ENCODE results near the gene ZNF428. TPM values are rescaled to one million over a fixed set of nuclear protein-coding genes. Genes with fewer than 3 reads are reported as not detected.
"Not testable (repeated sequence)": the region's sequence is repeated elsewhere in the genome, so short reads cannot be mapped to it uniquely, and the experiment has no call there.

The ZNF428 gene
- total and polyA plus RNA-seq, 4 donors, result 66.1 to 305 (median 206) TPM

DNA sequence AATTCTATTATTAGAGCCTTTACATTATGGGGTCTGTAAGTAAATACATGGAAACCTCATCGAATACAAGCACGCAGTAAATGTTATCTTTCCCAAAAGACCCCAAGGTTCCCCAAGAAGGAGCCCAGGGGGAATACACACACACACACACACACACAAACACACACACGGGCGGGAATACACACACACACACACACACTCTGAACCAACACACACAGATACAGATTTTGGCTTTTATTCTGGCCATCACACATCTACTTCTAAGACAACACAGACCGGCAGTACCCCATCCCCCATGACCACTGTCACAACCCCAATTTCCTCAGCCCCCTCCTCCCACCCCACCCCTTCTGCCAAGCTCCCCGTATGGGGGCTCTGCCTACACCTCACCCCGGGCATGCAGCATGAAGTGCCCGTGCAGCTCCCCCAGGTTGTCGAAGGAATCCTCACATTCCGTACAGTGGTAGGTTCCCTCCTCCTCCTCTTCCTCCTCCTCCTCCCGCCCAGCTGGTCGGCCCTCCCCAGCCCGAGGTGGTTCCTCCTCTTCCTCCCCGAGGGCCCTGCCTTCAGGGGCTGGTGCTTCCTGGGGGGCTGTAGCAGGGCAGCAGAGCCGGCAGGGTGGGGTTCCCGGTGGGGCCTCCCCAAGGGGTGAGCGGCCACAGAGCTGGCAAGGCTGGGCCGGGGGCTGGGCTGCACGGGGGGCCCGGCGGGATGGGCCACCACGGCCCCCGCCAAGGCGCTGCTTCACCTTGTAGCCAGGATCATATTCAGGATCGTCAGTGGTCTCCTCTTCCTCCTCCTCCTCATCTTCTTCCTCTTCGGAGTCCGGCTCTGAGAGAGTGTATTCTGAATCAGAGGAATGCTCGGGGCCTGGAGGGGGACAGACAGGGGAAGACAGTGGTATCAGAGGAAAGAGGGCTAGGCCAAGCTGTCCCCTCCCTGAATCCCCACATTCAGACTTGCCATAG lies 11.9 kb downstream of the ZNF428 start:
- Histone ChIP-seq H3K27ac (ENCODE audit: low read depth, low read length) (no peak overlapping the region), H3K9me3 (ENCODE audit: control insufficient read depth, insufficient read depth, low read length) (no peaks in the 10 kb centered on the region), H3K4me3 (ENCODE audit: low read depth, low read length) (no peak overlapping the region), H3K4me1 (ENCODE audit: control insufficient read depth, insufficient read depth, low read length) (peaks cover 5% of the 10 kb centered on the region), H3K36me3 (ENCODE audit: control insufficient read depth, insufficient read depth, low read length) (peaks cover 61% of the 10 kb centered on the region), H3K27me3 (ENCODE audit: control insufficient read depth, insufficient read depth, low read length) (no peaks in the 10 kb centered on the region)
- no peak for DNase-seq (ENCODE audit: low read depth in 4 of 6, low spot score in 6 of 6)
- WGBS (ENCODE audit: insufficient coverage), result 79% methylated on average over 18 of the region's 28 CpGs

DNA sequence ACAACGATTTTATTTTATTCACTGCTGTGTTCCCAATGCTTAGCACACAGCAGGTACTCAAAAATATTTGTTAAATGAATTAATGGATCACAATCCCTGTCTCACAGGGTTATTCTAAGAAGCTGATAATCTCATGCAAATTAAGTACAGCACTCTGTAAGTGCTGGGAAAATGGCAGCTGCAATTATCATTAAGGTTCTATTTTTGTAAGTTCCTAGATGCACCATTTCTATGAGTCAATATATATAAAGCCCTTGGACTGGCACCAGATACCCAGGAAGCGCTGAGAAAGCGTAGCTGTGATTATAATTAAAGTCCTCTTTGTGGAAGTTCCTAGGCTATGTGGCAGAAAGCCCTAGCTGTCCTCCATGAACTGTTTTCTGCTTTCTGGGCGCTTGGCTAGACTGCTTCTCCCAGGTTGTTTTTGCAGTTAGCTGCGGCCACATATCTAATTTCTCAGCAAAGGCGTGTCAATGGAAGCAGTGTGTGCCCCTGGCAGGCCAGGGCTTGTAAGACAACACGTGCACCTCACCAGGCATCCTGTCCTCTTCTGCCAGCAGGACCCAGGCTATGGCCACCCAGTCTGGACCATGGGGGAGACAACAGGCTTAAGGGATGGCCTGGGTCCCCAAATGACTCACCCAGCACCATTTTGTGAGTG lies 12.7 kb downstream of the ZNF428 start:
- 78% methylated on average over 5 of the region's 7 CpGs for WGBS (ENCODE audit: insufficient coverage)
- Histone ChIP-seq H3K9me3 (ENCODE audit: control insufficient read depth, insufficient read depth, low read length) (no peaks in the 10 kb centered on the region), H3K4me3 (ENCODE audit: low read depth, low read length) (no peak overlapping the region), H3K36me3 (ENCODE audit: control insufficient read depth, insufficient read depth, low read length) (peaks cover 59% of the 10 kb centered on the region), H3K27ac (ENCODE audit: low read depth, low read length) (no peak overlapping the region), H3K4me1 (ENCODE audit: control insufficient read depth, insufficient read depth, low read length) (peaks cover 5% of the 10 kb centered on the region), H3K27me3 (ENCODE audit: control insufficient read depth, insufficient read depth, low read length) (no peaks in the 10 kb centered on the region)
- peak in 2 of 6 donors; percentile 19 to 76 for DNase-seq (ENCODE audit: low read depth in 4 of 6, low spot score in 6 of 6)

DNA sequence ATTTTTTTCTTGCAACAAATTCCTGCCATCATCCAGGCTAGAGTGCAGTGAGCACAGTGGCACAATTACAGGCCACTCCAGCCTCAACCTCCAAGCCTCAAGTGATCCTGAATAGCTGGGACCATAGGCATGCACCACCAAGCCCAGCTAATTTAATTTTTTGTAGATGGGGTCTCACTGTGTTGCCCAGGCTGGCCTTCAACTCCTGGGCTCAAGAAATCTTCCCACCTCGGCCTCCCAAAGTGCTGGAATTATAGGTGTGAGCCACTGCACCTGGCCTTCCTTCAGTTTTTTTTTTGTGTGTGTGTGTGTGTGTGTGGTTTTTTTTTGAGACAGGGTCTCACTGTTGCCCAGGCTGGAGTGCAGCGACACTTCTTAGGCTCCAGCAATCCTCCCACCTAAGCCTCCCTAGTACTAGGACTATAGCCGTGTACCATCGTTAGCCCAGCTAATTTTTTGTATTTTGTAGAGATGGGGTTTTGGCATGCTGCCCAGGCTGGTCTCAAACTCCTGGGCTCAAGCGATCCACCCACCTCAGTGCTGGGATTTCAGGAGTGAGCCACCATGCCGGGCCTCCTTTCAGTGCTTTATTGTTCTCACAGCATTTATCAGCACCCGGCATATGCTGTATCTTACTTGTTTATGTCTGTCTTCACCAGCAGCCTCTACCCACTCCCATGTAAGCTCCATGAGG lies 13.4 kb downstream of the ZNF428 start:
- DNase-seq (ENCODE audit: low read depth in 4 of 6, low spot score in 6 of 6), result no peak
- WGBS (ENCODE audit: insufficient coverage), result 15% methylated on average over 2 of the region's 7 CpGs

DNA sequence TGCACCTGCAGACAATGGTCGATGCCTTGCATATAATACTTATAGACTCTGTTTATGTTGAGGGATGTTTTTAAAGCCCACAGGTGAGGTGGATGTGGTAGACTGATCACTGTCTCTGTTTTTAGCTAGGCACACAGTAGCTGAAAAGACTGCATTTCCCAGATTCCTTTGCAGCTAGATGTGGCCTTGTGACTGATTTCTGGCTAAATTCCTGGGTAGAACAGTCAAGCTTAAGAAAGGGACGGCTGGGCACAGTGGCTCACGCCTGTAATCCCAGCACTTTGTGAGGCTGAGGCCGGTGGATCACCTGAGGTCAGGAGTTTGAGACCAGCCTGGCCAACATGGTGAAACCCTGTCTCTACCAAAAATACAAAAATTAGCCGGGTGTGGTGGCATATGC lies 19.1 kb downstream of the ZNF428 start:
- not testable (repeated sequence) for DNase-seq (ENCODE audit: low read depth in 4 of 6, low spot score in 6 of 6); H3K27ac ChIP-seq (ENCODE audit: low read depth, low read length); H3K4me3 ChIP-seq (ENCODE audit: low read depth, low read length); H3K9me3 ChIP-seq (ENCODE audit: control insufficient read depth, insufficient read depth, low read length); H3K27me3 ChIP-seq (ENCODE audit: control insufficient read depth, insufficient read depth, low read length)
- peaks cover 19% of the 10 kb centered on the region for H3K4me1 ChIP-seq (ENCODE audit: control insufficient read depth, insufficient read depth, low read length)
- 74% methylated on average over 3 of the region's 5 CpGs for WGBS (ENCODE audit: insufficient coverage)
- H3K36me3 ChIP-seq (ENCODE audit: control insufficient read depth, insufficient read depth, low read length), result peaks cover 25% of the 10 kb centered on the region

More for the DNA sequence above, 13.4 kb downstream of the ZNF428 start:
- Histone ChIP-seq H3K27me3 (ENCODE audit: control insufficient read depth, insufficient read depth, low read length) (no peaks in the 10 kb centered on the region), H3K4me3 (ENCODE audit: low read depth, low read length) (no peak overlapping the region), H3K36me3 (ENCODE audit: control insufficient read depth, insufficient read depth, low read length) (peaks cover 52% of the 10 kb centered on the region), H3K9me3 (ENCODE audit: control insufficient read depth, insufficient read depth, low read length) (no peaks in the 10 kb centered on the region), H3K27ac (ENCODE audit: low read depth, low read length) (no peak overlapping the region), H3K4me1 (ENCODE audit: control insufficient read depth, insufficient read depth, low read length) (peaks cover 3% of the 10 kb centered on the region)

DNA sequence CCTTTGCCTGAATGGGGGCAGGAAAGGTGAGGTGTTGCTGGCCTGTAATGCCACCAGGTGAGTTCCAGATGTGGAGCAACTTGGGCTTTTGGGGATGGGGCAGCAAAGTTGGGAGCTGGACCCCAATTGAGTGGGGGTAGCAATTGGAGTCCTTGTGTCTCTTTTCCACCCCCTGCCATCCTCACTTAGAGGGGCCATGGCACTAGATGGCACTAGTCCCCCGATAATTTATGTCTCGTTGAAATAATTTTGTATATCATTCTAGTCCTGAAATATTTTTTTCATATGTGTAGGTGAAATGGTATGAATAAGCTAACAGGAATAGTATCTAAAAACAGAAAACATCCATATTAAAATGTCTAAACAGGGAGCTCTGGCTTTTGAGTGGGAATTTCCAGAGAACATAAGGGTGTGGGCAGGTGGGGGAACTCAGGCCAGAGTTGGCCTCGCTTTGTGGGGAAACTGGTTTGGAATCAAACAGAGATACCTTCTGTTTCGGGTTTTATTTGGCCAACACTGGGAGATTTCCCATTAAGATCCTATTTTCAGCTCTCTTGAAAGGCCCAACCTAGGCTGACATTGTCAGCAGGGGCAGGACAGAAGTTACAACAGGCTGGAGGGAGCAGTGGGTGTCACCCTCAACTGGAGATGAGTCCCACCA lies 19.7 kb downstream of the ZNF428 start:
- Histone ChIP-seq H3K27me3 (ENCODE audit: control insufficient read depth, insufficient read depth, low read length) (no peaks in the 10 kb centered on the region), H3K4me1 (ENCODE audit: control insufficient read depth, insufficient read depth, low read length) (peaks cover 25% of the 10 kb centered on the region), H3K4me3 (ENCODE audit: low read depth, low read length) (no peak overlapping the region), H3K36me3 (ENCODE audit: control insufficient read depth, insufficient read depth, low read length) (peaks cover 28% of the 10 kb centered on the region), H3K27ac (ENCODE audit: low read depth, low read length) (no peak overlapping the region), H3K9me3 (ENCODE audit: control insufficient read depth, insufficient read depth, low read length) (no peaks in the 10 kb centered on the region)
- WGBS (ENCODE audit: insufficient coverage), result 89% methylated on average over 2 of the region's 4 CpGs
- DNase-seq (ENCODE audit: low read depth in 4 of 6, low spot score in 6 of 6), result no peak

DNA sequence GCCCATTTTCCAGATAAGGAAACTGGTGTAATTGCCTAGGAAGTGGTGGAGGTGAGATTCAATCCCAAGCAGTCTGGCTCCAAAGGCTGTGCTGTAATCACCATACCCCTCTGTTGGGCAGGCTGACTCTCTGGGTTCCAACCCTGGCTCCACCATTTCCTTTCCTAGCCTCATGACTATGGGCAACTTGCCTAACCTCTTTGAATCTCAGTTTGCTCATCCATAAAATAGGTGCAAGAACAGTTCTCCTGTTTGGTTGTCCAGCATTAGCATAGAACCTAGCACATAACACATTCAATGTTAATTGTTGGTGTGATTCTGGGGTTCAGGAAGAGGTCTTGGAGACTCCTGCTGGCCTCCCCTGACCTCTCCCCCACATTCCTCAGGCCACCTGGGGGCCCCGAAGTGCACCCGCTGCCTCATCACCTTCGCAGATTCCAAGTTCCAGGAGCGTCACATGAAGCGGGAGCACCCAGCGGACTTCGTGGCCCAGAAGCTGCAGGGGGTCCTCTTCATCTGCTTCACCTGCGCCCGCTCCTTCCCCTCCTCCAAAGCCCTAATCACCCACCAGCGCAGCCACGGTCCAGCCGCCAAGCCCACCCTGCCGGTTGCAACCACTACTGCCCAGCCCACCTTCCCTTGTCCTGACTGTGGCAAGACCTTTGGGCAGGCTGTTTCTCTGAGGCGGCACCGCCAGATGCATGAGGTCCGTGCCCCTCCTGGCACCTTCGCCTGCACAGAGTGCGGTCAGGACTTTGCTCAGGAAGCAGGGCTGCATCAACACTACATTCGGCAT lies 20.8 kb downstream of the ZNF428 start:
- no peak for DNase-seq (ENCODE audit: low read depth in 4 of 6, low spot score in 6 of 6)
- Histone ChIP-seq H3K9me3 (ENCODE audit: control insufficient read depth, insufficient read depth, low read length) (no peaks in the 10 kb centered on the region), H3K4me3 (ENCODE audit: low read depth, low read length) (no peak overlapping the region), H3K27ac (ENCODE audit: low read depth, low read length) (no peak overlapping the region), H3K36me3 (ENCODE audit: control insufficient read depth, insufficient read depth, low read length) (peaks cover 39% of the 10 kb centered on the region), H3K27me3 (ENCODE audit: control insufficient read depth, insufficient read depth, low read length) (no peaks in the 10 kb centered on the region), H3K4me1 (ENCODE audit: control insufficient read depth, insufficient read depth, low read length) (peaks cover 36% of the 10 kb centered on the region)
- WGBS (ENCODE audit: insufficient coverage), result 94% methylated on average over 19 of the region's 19 CpGs

DNA sequence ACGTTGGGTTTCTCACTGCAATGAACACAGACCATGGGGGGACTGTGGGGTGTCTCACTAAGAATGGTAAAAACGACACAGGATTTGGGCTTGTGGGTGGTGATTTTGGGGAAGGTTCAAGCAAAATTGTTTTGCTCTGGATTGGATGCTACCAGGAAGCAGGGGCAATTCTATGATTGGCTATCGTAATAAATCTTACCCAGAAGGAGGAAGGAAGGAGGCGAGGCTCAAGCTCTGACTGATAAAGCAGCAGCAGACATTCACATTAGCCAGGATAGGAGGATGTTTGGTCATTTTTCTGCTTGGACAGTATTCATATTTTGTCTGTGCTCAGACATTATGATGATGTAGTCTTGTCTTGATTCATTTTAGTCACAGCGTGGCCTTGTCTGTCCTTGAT lies 21.6 kb downstream of the ZNF428 start:
- Histone ChIP-seq H3K9me3 (ENCODE audit: control insufficient read depth, insufficient read depth, low read length) (no peaks in the 10 kb centered on the region), H3K27me3 (ENCODE audit: control insufficient read depth, insufficient read depth, low read length) (no peaks in the 10 kb centered on the region), H3K4me3 (ENCODE audit: low read depth, low read length) (no peak overlapping the region), H3K4me1 (ENCODE audit: control insufficient read depth, insufficient read depth, low read length) (peaks cover 43% of the 10 kb centered on the region), H3K36me3 (ENCODE audit: control insufficient read depth, insufficient read depth, low read length) (peaks cover 43% of the 10 kb centered on the region), H3K27ac (ENCODE audit: low read depth, low read length) (no peak overlapping the region)
- DNase-seq (ENCODE audit: low read depth in 4 of 6, low spot score in 6 of 6), result no peak
- WGBS (ENCODE audit: insufficient coverage), result 46% methylated on average over 3 of the region's 5 CpGs

DNA sequence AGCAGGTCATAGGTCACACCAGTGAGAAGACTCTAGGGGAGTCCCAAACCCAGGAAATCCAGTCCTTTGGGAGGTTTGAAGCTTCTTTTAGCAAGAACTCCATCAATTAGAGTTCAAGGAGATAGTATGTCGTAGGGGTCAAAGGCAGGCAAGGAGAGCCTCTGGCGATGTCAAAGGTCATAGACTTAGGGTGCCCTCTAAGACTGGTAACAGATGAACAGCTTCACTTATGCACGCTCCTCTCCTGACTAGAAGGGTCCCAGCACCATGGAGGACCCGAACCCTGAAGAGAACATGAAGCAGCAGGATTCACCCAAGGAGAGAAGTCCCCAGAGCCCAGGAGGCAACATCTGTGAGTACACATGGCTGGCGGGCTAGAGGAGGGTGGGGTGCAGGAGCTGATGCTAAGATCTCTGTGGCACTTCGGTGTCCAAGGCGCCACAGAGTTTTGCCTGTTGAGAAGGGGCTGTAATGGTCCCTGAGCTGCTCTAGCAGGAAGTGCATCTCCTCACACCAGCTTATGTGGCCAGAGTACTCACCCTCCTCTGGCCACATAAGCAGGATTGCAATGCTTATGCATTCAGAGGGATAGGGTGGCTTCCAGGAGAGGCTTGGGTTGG lies 22.5 kb downstream of the ZNF428 start:
- H3K4me3 ChIP-seq (ENCODE audit: low read depth, low read length), result peak overlapping the region; percentile 81
- no peaks in the 10 kb centered on the region for H3K27me3 ChIP-seq (ENCODE audit: control insufficient read depth, insufficient read depth, low read length)
- H3K36me3 ChIP-seq (ENCODE audit: control insufficient read depth, insufficient read depth, low read length), result peaks cover 49% of the 10 kb centered on the region
- no peak for DNase-seq (ENCODE audit: low read depth in 4 of 6, low spot score in 6 of 6)
- WGBS (ENCODE audit: insufficient coverage), result 21% methylated on average over 4 of the region's 7 CpGs
- no peaks in the 10 kb centered on the region for H3K9me3 ChIP-seq (ENCODE audit: control insufficient read depth, insufficient read depth, low read length)
- peaks cover 43% of the 10 kb centered on the region for H3K4me1 ChIP-seq (ENCODE audit: control insufficient read depth, insufficient read depth, low read length)
- peak overlapping the region; percentile 97 for H3K27ac ChIP-seq (ENCODE audit: low read depth, low read length)
